HepG2 (cell line): ENCODE data around the gene CHST11. TPM values are rescaled to one million over a fixed set of nuclear protein-coding genes. Genes with fewer than 3 reads are reported as not detected.

Experiments
- ATAC-seq: fragments of 200-7000 bp; cut with Tn5 transposase; 3 replicates; pipeline ENCODE4 v1.9.1; 2020; ENCODE audit warnings: mild to moderate bottlenecking, moderate library complexity
- BruUV-seq: library from RNA; stranded (reverse); fragments of 400-500 nt; replicated peaks from 2 replicates; lab custom pipeline; 2021; lab: Mats Ljungman, UMichigan
- CTCF ChIA-PET: fragments of 300-600 bp; formaldehyde crosslinking; extraction: SDS; loops from one replicate; lab custom pipeline; 2021; ENCODE audit warnings: low total read pairs, inconsistent platforms, low intra/inter-chr PET ratio; lab: Yijun Ruan, JAX
- POLR2A ChIA-PET: fragments of 350-600 bp; sonication (Branson Sonifier 250); formaldehyde crosslinking; loops from one replicate; lab custom pipeline; 2020; ENCODE audit warnings: antibody characterized with exemption, inconsistent platforms; lab: Yijun Ruan, JAX
- DNase-seq: peaks from one replicate; pipeline ENCODE4 v3.0.0-alpha.2; 2015; ENCODE audit warnings: low spot score
- FAIRE-seq: peaks from 3 replicates; lab custom pipeline; 2011; peaks lifted over from hg19 to GRCh38; lab: Jason Lieb, UNC
- H2AFZ ChIP-seq: one replicate; pipeline ENCODE4 v1.6.1; 2011; ENCODE audit warnings: low read length, inconsistent platforms
- H3K27ac ChIP-seq: fragments of 300-600 bp; 3 replicates; pipeline ENCODE4 v1.8.0; 2011; ENCODE audit warnings: mixed run types, mild to moderate bottlenecking, mixed read lengths, low read length, inconsistent platforms; ENCODE audit not compliant: insufficient read depth; ENCODE audit errors: extremely low read length
- H3K27me3 ChIP-seq, 2 experiments: fragments of 200-600 bp in 1 of 2; 2 replicates in 1 of 2; 3 replicates in 1 of 2; pipeline versions ENCODE4 v1.6.0 to v1.8.0; 2011; ENCODE audit warnings: low read length in 2 of 2, mild to moderate bottlenecking in 2 of 2, moderate library complexity in 2 of 2, inconsistent platforms in 1 of 2; ENCODE audit not compliant: insufficient read depth in 2 of 2, control insufficient read depth in 1 of 2
- H3K36me3 ChIP-seq, 2 experiments: fragments of 200-600 bp in 1 of 2; replicated peaks in 1 of 2; 2 replicates in 1 of 2; 3 replicates in 1 of 2; pipeline versions ENCODE4 v1.5.1 to v1.8.0; 2011; ENCODE audit warnings: low read length in 2 of 2, inconsistent platforms in 1 of 2; ENCODE audit not compliant: insufficient read depth in 2 of 2, control insufficient read depth in 1 of 2
- H3K4me1 ChIP-seq: 2 replicates; pipeline ENCODE4 v1.5.1; 2012; ENCODE audit warnings: low read length, inconsistent platforms; ENCODE audit not compliant: insufficient read depth
- H3K4me2 ChIP-seq: 2 replicates; pipeline ENCODE4 v1.6.0; 2011; ENCODE audit warnings: low read depth, low read length, inconsistent platforms
- H3K4me3 ChIP-seq, 3 experiments: fragments of 200-600 bp in 1 of 3; sonication (generic), shearing (Covaris generic) in 1 of 3; replicated peaks in 1 of 3; 2 replicates each; pipeline ENCODE4 v1.5.1; 2011 to 2016; ENCODE audit warnings: low read length in 3 of 3, inconsistent platforms in 2 of 3, low read depth in 2 of 3, mild to moderate bottlenecking in 2 of 3, control low read depth in 1 of 3, mixed read lengths in 1 of 3; ENCODE audit not compliant: insufficient read depth in 1 of 3
- H3K79me2 ChIP-seq: one replicate; pipeline ENCODE4 v1.6.1; 2011; ENCODE audit warnings: low read length, inconsistent platforms; ENCODE audit not compliant: insufficient read depth
- H3K9ac ChIP-seq: 2 replicates; pipeline ENCODE4 v1.6.0; 2011; ENCODE audit warnings: mild to moderate bottlenecking, low read depth, low read length, inconsistent platforms; ENCODE audit not compliant: insufficient read depth
- H3K9me3 ChIP-seq: 2 replicates; pipeline ENCODE4 v1.5.1; 2012; ENCODE audit warnings: mild to moderate bottlenecking, low read length
- H4K20me1 ChIP-seq: 2 replicates; pipeline ENCODE4 v1.6.0; 2011; ENCODE audit warnings: inconsistent platforms, mild to moderate bottlenecking, low read length, moderate library complexity; ENCODE audit not compliant: insufficient read depth
- ARID4A ChIP-seq: sonication (generic); formaldehyde crosslinking; IDR thresholded peaks from 2 replicates; pipeline ENCODE4 v1.5.0; 2020; ENCODE audit warnings: mild to moderate bottlenecking, missing genetic modification reagents, borderline replicate concordance
- ATF3 ChIP-seq: sonication (generic); formaldehyde crosslinking; IDR thresholded peaks from 2 replicates; pipeline ENCODE4 v1.4.0; 2020; ENCODE audit warnings: missing genetic modification reagents
- CREM ChIP-seq, 2 experiments: sonication (generic) in 1 of 2; formaldehyde crosslinking in 1 of 2; IDR thresholded peaks; 2 replicates each; pipeline versions ENCODE4 v1.4.0 to v1.6.1; 2016 to 2020; ENCODE audit warnings: antibody characterized with exemption in 1 of 2, mild to moderate bottlenecking in 1 of 2, missing genetic modification reagents in 1 of 2
- HES4 ChIP-seq: sonication (generic); formaldehyde crosslinking; IDR thresholded peaks from 2 replicates; pipeline ENCODE4 v1.9.0; 2021; ENCODE audit warnings: mild to moderate bottlenecking, missing genetic modification reagents, borderline replicate concordance
- NCOR1 ChIP-seq: fragments of 200-600 bp; sonication (generic); IDR thresholded peaks from 2 replicates; pipeline ENCODE4 v1.7.0; 2017; ENCODE audit warnings: antibody characterized with exemption, low read length, borderline replicate concordance
- POLR2G ChIP-seq: fragments of 200-400 bp; formaldehyde crosslinking; IDR thresholded peaks from 2 replicates; pipeline ENCODE4 v1.6.1; 2018; ENCODE audit warnings: mild to moderate bottlenecking, low read depth, low read length, moderate library complexity
- SMC3 ChIP-seq: IDR thresholded peaks from 2 replicates; pipeline ENCODE4 v1.6.1; 2011; ENCODE audit warnings: low read length, improper control_type of control experiment
- SOX13 ChIP-seq, 3 experiments: fragments of 450-650 bp in 1 of 3; sonication (generic) in 1 of 3; formaldehyde crosslinking in 1 of 3; IDR thresholded peaks in 2 of 3; conservative IDR thresholded peaks in 1 of 3; 2 replicates each; pipeline versions ENCODE4 v1.5.0 to v1.6.1; 2016 to 2020; ENCODE audit warnings: antibody characterized with exemption in 1 of 3, mild to moderate bottlenecking in 1 of 3, missing compliant biosample characterization in 1 of 3, missing genetic modification reagents in 1 of 3, moderate library complexity in 1 of 3
- ZBTB7A ChIP-seq: sonication (generic); formaldehyde crosslinking; IDR thresholded peaks from 2 replicates; pipeline ENCODE4 v1.8.0; 2022; ENCODE audit warnings: mild to moderate bottlenecking, missing genetic modification reagents
- ZFP36L2 ChIP-seq: sonication (generic); formaldehyde crosslinking; IDR thresholded peaks from 2 replicates; pipeline ENCODE4 v1.4.0; 2020; ENCODE audit warnings: missing genetic modification reagents
- ZNF34 ChIP-seq: sonication (generic); formaldehyde crosslinking; IDR thresholded peaks from 2 replicates; pipeline ENCODE4 v1.4.0; 2020; ENCODE audit warnings: mild to moderate bottlenecking, missing genetic modification reagents, borderline replicate concordance
- ZNF652 ChIP-seq: IDR thresholded peaks from 2 replicates; pipeline ENCODE4 v1.6.1; 2016; ENCODE audit warnings: low read depth, borderline replicate concordance
- WGBS: methylation state at CpG from one replicate; pipeline ENCODE4 v1.1.6; 2017; ENCODE audit warnings: low lambda C conversion rate; 5-methylcytosine and 5-hydroxymethylcytosine counted together
- in situ Hi-C: cut with HindIII; loops from 2 replicates; pipeline ENCODE4 v1.10.0; 2017; ENCODE audit warnings: low pct_unique_long_range_greater_than_20kb; ENCODE audit not compliant: extremely low pct_ligation_motif_present
- intact Hi-C: fragments of 100-400 bp; cut with micrococcal nuclease; formaldehyde crosslinking; loops from one replicate; pipeline ENCODE4 v1.10.0; 2022; ENCODE audit not compliant: unreplicated experiment
- polyA plus RNA-seq, 8 experiments: library from polyadenylated mRNA; depleted of rRNA in 3 of 8; stranded (reverse) in 7 of 8; unstranded in 1 of 8; fragments of >200 nt; fragmentation: Illumina TruSeq in 4 of 8; extraction: Trizol in 4 of 8; gene quantifications; 2 replicates each; pipeline versions ENCODE4 v1.2.1 to v1.2.3, GENCODE V29; 2011 to 2016; ENCODE audit warnings: low read depth in 4 of 8, missing spikeins in 1 of 8, mixed read lengths in 1 of 8; ENCODE audit not compliant: insufficient read depth in 1 of 8
- total RNA-seq, 5 experiments: library from RNA; depleted of rRNA; stranded (reverse); fragments of >200 nt; fragmentation: Illumina TruSeq; extraction: Trizol; gene quantifications; 2 replicates each; pipeline ENCODE4 v1.2.3, GENCODE V29; 2016; ENCODE audit warnings: low read depth in 1 of 5
- TF ChIP-seq, protein P1 (sequence below): sonication (generic); formaldehyde crosslinking; IDR thresholded peaks from 2 replicates; pipeline ENCODE4 v1.5.0; 2020; ENCODE audit warnings: mild to moderate bottlenecking, missing genetic modification reagents, moderate library complexity

Gene CHST11
- total and polyA plus RNA-seq, 2 of the 13 experiments (the other 11 are each of a cell fraction or from before 2014, with no cell fraction given) = 0.15 TPM; not detected in 1

DNA sequence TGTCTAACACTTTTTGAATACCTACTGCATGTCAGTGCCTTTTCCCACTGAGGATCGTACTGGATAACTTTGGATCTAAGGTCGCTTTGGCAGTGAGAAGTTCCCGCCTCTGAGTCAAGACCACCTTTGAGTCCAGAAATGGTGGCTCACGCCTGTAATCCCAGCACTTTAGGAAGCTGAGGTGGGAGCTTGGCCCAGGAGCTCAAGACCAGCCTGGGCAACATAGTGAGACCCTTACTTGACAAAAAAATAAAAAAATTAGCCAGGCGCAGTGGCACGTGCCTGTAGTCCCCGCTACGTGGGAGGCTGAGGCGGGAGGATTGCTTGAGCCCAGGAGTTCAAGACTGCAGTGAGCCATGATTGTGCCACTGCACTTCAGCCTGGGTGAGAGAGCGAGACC lies 61.1 kb downstream of the CHST11 start (continued):
- TF ChIP-seq SOX13 (IDR thresholded peaks at IDR 0.05) = no peak
- TF ChIP-seq SOX13 (CRISPR knock-in tag; conservative IDR thresholded peaks at IDR 0.05 in 1 of 2, IDR thresholded peaks at IDR 0.05 in 1 of 2) = no peak
- TF ChIP-seq ZBTB7A (CRISPR knock-in tag) = no peak
- no peak for TF ChIP-seq CREM (IDR thresholded peaks at IDR 0.05)
- TF ChIP-seq CREM (CRISPR knock-in tag; IDR thresholded peaks at IDR 0.05) = no peak
- no peak for TF ChIP-seq ZNF34 (CRISPR knock-in tag)
- TF ChIP-seq NCOR1 = no peak
- no peak for TF ChIP-seq SMC3
- TF ChIP-seq HES4 (CRISPR knock-in tag) = no peak
- no peak for TF ChIP-seq POLR2G
- TF ChIP-seq ZFP36L2 (CRISPR knock-in tag) = no peak

GRCh38 chr12:104519190-104520019 lies 62.7 kb downstream of the CHST11 start:
- ATAC-seq (no peak), DNase-seq (no peak), FAIRE-seq (no peak)
- intact Hi-C loops (no loop called here), in situ Hi-C loops (no loop called here)
- Histone ChIP-seq H3K27ac (no peak overlapping the region), H3K36me3 (no peaks in the 10 kb centered on the region), H3K4me1 (no peaks in the 10 kb centered on the region), H3K9me3 (no peaks in the 10 kb centered on the region), H2AFZ (no peak overlapping the region), H3K4me3 (no peak overlapping the region), H3K9ac (no peak overlapping the region), H3K79me2 (no peaks in the 10 kb centered on the region), H4K20me1 (no peaks in the 10 kb centered on the region), H3K4me2 (no peak overlapping the region), H3K27me3 (peaks cover 0 to 16% of the 10 kb centered on the region in 2 experiments; a peak in 2 of 5 replicates)
- WGBS = 1% methylated on average over 7 of the region's 7 CpGs
- ChIA-PET POLR2A (no interaction called here), CTCF (no interaction called here)
- no TSS peak for BruUV-seq
- TF ChIP-seq ZNF652 (no peak), ATF3 (no peak), ARID4A (no peak)
- TF ChIP-seq, protein P1, sequence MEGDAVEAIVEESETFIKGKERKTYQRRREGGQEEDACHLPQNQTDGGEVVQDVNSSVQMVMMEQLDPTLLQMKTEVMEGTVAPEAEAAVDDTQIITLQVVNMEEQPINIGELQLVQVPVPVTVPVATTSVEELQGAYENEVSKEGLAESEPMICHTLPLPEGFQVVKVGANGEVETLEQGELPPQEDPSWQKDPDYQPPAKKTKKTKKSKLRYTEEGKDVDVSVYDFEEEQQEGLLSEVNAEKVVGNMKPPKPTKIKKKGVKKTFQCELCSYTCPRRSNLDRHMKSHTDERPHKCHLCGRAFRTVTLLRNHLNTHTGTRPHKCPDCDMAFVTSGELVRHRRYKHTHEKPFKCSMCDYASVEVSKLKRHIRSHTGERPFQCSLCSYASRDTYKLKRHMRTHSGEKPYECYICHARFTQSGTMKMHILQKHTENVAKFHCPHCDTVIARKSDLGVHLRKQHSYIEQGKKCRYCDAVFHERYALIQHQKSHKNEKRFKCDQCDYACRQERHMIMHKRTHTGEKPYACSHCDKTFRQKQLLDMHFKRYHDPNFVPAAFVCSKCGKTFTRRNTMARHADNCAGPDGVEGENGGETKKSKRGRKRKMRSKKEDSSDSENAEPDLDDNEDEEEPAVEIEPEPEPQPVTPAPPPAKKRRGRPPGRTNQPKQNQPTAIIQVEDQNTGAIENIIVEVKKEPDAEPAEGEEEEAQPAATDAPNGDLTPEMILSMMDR (CRISPR knock-in tag) = no peak
